HG03135 (cell line): Measurements from ENCODE around the gene SUN2.

ENCODE experiments used
- ATAC-seq: cut with Tn5 transposase; IDR thresholded peaks from one replicate; pipeline ENCODE4 v1.9.1; 2021; ENCODE audit warnings: mild to moderate bottlenecking, moderate library complexity; ENCODE audit not compliant: unreplicated experiment

SUN2 gene

GRCh38 chr22:38754751-38755154 is 1.0 kb downstream of the SUN2 start:
- no peak for ATAC-seq

- ATAC-seq, result no peak
Measured at GRCh38 chr22:38753948-38754750, 1.6 kb downstream of the SUN2 start.

- ATAC-seq, result no peak
Measured at GRCh38 chr22:38751422-38752346, 4.1 kb downstream of the SUN2 start.

- no peak for ATAC-seq
Measured at GRCh38 chr22:38751066-38751421, 4.8 kb downstream of the SUN2 start.

GRCh38 chr22:38750638-38751037 is 5.2 kb downstream of the SUN2 start:
- no peak for ATAC-seq

GRCh38 chr22:38750104-38750503 is 5.7 kb downstream of the SUN2 start:
- ATAC-seq, result no peak

GRCh38 chr22:38748487-38749136 is 7.2 kb downstream of the SUN2 start:
- ATAC-seq, result no peak

GRCh38 chr22:38745676-38746460 is 9.9 kb downstream of the SUN2 start:
- ATAC-seq, result no peak

GRCh38 chr22:38744981-38745380 is 10.8 kb downstream of the SUN2 start:
- no peak for ATAC-seq

GRCh38 chr22:38742176-38742942 is 13.4 kb downstream of the SUN2 start:
- no peak for ATAC-seq

GRCh38 chr22:38741576-38741975 is 14.2 kb downstream of the SUN2 start:
- ATAC-seq, result no peak

- ATAC-seq, result no peak
Measured at GRCh38 chr22:38741166-38741565, 14.6 kb downstream of the SUN2 start.

GRCh38 chr22:38740754-38741153 is 15.0 kb downstream of the SUN2 start:
- no peak for ATAC-seq

GRCh38 chr22:38740116-38740723 is 15.6 kb downstream of the SUN2 start:
- ATAC-seq, result no peak

- no peak for ATAC-seq
Measured at GRCh38 chr22:38739300-38740055, 16.3 kb downstream of the SUN2 start.

GRCh38 chr22:38738475-38739070 is 17.2 kb downstream of the SUN2 start:
- no peak for ATAC-seq

GRCh38 chr22:38737302-38738060 is 18.3 kb downstream of the SUN2 start:
- no peak for ATAC-seq

- ATAC-seq, result no peak
Measured at GRCh38 chr22:38736257-38736570, 19.6 kb downstream of the SUN2 start.
